HUDEP-2 (cell line): Measurements from ENCODE around the gene HSPA12B.

ENCODE experiments used
- DNase-seq, 76 experiments: peaks; one replicate each; lab custom pipeline; 2025; ENCODE audit not compliant: unreplicated experiment in 76 of 76; lab: John Stamatoyannopoulos, UW

The HSPA12B gene

GRCh38 chr20:3745686-3746173 lies 13.2 kb downstream of the HSPA12B start:
- DNase-seq: no peak

DNA sequence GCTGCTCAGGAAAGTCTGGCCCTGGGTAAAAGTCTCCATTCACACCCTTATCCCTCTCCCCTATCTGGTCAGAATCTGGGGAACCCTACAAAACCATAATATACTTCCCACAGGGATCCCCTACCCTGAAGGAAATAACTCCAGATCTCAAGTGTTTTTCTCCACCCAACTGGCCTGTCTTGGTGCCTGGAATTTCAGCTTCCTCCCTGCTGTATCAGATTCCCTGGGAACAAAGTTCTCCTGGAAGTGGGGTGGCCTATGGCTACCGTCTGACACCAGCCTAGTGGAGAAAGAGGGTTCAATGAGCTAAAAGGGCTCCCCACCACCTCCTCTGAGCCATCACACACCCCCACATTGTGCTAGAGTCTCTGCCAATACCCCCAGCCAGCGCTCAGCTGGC lies 15.0 kb downstream of the HSPA12B start:
- DNase-seq: no peak

- no peak for DNase-seq
Measured at GRCh38 chr20:3748073-3748472, 15.6 kb downstream of the HSPA12B start.

DNA sequence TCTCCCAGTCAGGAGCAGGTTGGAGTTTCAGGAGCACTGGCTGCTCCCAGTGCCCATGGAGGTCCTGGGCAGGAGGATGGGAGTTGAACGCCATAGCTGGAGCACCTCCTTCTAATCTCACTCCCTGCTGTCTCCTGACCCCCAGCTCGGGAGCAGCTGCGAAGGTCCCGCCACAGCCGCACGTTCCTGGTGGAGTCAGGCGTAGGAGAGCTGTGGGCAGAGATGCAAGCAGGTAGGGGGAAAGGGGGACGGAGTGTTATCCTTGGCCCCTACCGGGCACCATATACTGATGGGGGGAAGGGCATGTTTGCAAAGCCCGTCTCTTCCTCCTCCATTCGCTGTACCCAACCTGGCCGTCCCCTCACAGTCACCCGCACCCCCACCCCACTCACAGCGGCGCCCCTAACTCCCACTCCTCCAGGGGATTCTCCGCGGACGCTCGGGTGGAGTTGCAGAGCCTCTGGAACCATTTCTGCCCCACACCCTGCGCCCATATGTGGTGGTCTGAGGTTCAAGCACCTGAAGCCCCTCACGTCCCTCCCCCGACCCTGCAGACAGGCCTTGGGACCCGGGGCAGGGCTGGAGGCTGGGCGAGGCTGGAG lies 16.7 kb downstream of the HSPA12B start:
- no peak for DNase-seq

DNA sequence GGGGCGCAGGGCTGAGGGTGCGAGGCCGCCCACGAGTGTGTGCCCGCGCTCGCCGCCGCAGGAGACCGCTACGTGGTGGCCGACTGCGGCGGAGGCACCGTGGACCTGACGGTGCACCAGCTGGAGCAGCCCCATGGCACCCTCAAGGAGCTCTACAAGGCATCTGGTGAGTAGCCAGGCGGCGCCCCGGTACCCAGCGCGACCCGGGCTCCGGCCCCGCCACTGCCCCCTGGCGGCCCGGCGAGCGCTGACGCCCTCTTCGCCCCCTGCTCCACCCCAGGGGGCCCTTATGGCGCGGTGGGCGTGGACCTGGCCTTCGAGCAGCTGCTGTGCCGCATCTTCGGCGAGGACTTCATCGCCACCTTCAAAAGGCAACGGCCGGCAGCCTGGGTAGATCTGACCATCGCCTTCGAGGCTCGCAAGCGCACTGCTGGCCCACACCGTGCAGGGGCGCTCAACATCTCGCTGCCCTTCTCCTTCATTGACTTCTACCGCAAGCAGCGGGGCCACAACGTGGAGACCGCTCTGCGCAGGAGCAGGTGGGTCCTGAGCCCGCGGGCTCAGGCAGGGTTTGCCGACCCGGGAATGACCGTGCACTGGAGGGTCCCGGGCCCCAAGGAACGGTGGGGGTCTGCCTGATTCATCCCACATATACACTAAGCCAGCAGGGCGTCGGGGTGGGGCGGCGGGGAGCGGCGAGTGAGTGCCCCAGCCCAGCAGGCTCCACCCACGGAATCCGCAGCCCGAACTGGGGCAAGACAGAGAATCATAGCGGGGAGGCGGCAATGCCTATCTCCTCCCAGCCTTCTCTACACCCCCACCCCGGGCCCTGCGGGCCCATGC lies 17.4 kb downstream of the HSPA12B start:
- DNase-seq: no peak

GRCh38 chr20:3751305-3751674 lies 18.8 kb downstream of the HSPA12B start:
- no peak for DNase-seq

GRCh38 chr20:3751675-3752385 lies 19.3 kb downstream of the HSPA12B start:
- DNase-seq: peak in 74 of 76 experiments; percentile 25 to 98 (median 88)

GRCh38 chr20:3752386-3752759 lies 19.9 kb downstream of the HSPA12B start:
- DNase-seq: no peak

- DNase-seq: peak in 60 of 76 experiments; percentile 11 to 69 (median 41)
Measured at GRCh38 chr20:3753098-3753497, 20.6 kb downstream of the HSPA12B start.

DNA sequence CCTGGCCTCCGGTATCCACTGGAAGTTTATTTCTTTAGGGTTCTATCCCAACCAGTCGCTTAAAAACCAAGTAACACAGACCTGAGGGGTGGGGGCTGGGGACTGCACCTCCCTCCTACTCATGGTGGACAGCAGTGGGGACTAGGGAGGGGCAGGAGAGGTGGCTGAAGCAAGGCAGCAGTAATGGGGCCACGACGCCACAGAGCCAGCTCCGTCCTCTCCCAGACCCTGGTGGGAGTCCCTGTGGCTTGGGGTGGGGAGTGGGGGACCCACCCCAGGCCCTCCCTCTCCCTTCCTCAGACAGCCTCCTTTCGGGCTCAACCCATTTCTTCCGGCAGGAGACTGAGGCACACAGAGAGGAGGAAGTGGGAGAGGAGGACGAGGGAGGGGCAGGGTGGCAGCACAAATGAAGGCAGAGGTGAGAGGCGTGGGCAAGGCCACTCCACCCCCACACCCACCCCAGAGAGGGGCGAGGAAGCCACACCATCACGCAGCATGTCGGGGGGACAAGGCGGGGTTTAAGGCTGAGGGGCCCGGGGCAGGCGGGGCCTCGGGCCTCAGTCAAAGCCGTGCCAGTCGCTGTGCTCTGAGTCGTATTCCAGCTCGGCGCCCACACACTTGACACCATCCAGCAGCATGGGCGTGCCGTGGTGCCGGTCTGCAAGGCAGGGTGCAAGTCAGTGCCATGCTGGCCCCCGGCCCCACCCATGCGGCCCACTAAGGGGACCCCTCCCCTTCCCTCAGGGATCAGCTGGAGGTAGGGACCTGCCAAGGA lies 21.2 kb downstream of the HSPA12B start:
- peak in 1 of 76 experiments; percentile 21 for DNase-seq

DNA sequence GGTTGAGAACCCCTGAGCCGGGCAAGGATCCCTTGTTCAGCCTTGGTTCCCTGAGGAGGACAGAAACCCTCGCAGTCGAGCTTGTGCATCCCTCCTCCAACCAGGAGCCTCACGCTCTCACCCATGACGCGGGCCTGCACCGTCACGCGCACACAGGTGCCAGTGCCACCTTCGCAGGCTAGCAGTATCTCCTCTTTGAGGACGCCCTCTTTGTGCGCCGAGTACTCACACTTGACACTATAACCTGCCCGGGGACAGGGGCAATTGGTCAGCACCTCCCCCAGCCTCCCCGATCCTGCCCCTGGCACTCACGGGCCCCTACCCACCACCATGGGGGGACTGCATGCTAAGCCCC lies 21.8 kb downstream of the HSPA12B start:
- no peak for DNase-seq

- DNase-seq: no peak
Measured at GRCh38 chr20:3755269-3755668, 22.8 kb downstream of the HSPA12B start.

DNA sequence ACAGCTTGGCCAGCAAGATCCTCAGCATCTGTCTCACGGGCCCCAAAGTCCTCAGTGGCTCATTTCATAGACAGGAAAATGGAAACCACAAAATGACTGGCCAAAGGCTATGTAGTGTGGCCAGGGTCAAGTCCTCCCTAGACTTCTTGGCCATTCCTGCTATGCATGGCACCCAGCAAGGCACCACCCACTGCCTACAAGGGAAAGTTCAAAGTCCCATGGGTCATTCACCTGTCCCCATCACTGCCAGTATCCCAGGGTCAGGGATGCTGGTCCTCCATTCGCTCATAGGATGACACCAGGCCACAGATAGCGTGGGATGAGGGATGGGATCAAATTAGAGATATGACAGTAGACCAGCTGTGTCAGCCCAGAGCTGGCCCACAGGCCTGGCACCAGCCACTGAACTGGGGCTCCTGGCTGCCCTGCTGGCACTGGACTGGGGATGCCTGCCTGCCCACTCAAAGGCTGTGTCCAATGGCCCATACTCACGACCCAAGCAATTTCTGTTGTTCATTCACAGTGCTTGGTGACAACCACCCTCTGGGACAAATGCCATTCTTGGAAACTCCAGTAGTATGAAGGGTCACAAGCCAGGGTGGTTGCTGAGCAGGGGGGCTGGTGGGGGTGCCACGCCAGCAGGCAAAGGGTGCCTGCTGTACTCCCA lies 23.5 kb downstream of the HSPA12B start:
- DNase-seq: no peak

DNA sequence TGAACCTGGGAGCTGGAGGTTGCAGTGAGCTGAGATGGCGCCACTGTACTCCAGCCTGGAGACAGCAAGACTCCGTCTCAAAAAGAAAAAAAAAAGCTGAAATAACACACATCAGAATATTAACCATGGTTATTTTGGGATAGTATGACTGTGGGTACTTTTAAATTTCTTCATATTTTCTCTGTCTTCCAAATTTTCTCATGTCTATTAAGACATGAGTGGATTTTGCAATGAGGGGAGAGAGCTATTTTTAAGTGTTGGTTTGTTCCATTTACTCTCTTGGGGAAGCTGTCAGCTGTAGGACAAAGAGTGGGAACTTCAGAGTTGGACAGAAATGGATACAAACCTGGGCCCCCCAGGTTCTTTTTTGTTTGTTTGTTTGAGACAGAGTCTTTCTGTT lies 24.8 kb downstream of the HSPA12B start:
- no peak for DNase-seq

GRCh38 chr20:3758566-3758965 lies 26.1 kb downstream of the HSPA12B start:
- DNase-seq: no peak

- DNase-seq: no peak
Measured at GRCh38 chr20:3759316-3759823, 26.9 kb downstream of the HSPA12B start.

DNA sequence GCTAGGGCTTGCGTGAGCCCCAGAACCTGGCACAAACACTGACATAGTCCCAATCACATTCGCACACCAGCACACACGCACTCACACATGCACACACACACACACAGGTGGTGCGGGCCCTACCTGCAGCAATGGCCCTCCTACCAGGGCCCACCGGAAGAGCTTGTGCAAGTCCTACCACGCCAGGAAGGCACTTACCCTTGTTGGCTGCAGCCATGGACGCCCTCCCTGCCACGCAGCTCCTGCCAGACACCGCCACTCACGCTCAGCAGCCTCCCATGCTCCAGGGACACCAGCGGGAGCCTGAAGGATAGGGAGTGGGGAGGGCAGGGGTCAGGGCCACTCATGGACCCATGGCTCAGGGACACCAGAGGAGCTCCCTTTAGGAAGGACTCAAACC lies 27.4 kb downstream of the HSPA12B start:
- no peak for DNase-seq

GRCh38 chr20:3760655-3761348 lies 28.3 kb downstream of the HSPA12B start:
- DNase-seq: no peak
